Right lobe of liver (tissue), 4 donors: ENCODE data around the gene CNOT2.

Source experiments
- CTCF ChIP-seq, 4 donors: fragments of 200-600 bp in 3 of 4; fragments of 450-650 bp in 1 of 4; IDR thresholded peaks; one replicate each; pipeline versions ENCODE4 v1.5.1 to v1.8.0; 2016 to 2022; ENCODE audit warnings: antibody characterized with exemption in 4 of 4, mild to moderate bottlenecking in 2 of 4
- POLR2A ChIP-seq: fragments of 450-650 bp; IDR thresholded peaks from one replicate; pipeline ENCODE4 v1.6.1; 2017; ENCODE audit warnings: antibody characterized with exemption, mild to moderate bottlenecking
- donor health status: DM: no; HTN: no; CAD: no.
- donor health status: DM: no; HTN: no; CAD: no.
- donor health status: DM: no; HTN: yes; CAD: no.

GRCh38 chr12:70305794-70306193, 62.6 kb downstream of the CNOT2 start:
- TF ChIP-seq CTCF (IDR thresholded peaks at IDR 0.05): no peak
- TF ChIP-seq POLR2A: no peak
